Middle frontal gyrus (tissue), 1 donor: ENCODE results near the gene RBBP6.
"Not testable (repeated sequence)": the region's sequence is repeated elsewhere in the genome, so short reads cannot be mapped to it uniquely, and the experiment has no call there.

Experiments used
- DNase-seq: peaks from one replicate; pipeline ENCODE4 v3.0.0-alpha.2; 2015; ENCODE audit warnings: low spot score; ENCODE audit errors: extremely low spot score

The RBBP6 gene

GRCh38 chr16:24539295-24539849 is at the start of gene RBBP6:
Gene RBBP6 (plus strand): TSS chr16:24539566. CDS start chr16:24540627, 1,061 bp downstream.
- peak; percentile 97 for DNase-seq

GRCh38 chr16:24490866-24491265 is 48.5 kb upstream of the RBBP6 start:
- DNase-seq = no peak

DNA sequence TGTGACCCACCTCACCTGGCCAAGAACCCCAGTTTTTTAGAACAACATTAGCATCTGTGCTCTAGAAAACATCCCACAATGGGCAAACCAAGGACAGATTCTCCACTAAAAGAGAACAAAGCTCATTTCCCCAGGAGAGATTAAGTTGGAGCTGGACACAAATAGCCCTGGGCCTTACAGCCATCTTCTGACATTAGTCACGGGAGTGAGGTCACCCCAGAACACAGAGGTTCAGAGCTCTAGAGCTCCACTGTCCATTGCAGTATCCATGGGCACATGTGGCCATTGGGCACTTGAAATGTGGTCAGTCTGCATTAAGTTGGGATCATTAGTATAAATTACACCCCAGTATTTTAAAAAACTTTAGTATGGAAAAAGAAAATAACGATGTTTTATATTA is 47.6 kb upstream of the RBBP6 start:
- no peak for DNase-seq

- no peak for DNase-seq
Measured at GRCh38 chr16:24493821-24494220, 45.5 kb upstream of the RBBP6 start.

- DNase-seq = not testable (repeated sequence)
Measured at GRCh38 chr16:24495207-24495606, 44.2 kb upstream of the RBBP6 start.

- no peak for DNase-seq
Measured at GRCh38 chr16:24497440-24497839, 41.9 kb upstream of the RBBP6 start.

DNA sequence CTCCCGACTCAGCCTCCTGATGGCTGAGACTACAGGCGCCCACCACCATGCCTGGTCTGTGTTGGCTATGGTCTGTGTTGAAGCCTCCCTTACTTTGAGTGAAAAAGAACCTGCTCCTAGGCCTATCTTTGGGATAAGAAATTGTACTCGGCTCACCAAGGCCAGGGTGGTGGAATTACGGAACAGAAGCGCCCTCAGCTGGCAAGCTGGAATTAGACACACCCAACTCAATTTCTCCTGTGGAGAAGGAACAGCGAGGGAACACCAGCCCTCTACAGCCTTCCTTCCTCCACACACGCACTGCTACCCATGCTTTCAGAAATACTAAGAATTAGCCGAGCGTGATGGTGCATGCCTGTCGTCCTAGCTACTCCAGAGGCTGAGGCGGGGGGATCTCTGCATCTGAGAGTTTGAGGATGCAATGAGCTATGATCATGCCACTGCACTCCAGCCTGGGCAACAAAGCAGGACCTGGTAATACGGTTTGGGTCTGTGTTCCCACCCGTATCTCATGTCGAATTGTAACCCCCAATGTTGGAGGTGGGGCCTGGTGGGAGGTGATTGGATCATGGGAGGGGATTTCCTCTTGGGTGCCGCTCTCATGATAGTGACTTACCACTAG is 40.1 kb upstream of the RBBP6 start:
- DNase-seq = peak; percentile 56

- peak; percentile 69 for DNase-seq
Measured at GRCh38 chr16:24504472-24505345, 34.7 kb upstream of the RBBP6 start.

DNA sequence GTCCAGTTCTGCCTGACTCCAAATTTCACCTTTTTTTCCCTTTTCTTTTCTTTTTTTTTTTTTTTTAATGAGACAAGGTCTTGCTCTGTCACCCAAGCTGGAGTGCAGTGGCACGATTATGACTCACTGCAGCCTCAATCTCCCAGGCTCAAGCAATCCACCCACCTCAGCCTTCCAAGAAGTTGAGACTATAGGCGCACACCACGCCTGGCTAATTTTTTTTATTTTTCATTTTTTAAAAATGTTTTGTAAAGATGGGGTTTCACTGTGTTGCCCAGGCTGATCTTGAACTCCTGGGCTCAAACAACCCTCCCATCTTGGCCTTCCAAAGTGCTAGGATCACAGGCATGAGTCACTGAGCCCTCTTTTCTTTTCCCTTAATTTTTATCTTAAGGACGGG is 33.4 kb upstream of the RBBP6 start:
- no peak for DNase-seq

- no peak for DNase-seq
Measured at GRCh38 chr16:24507959-24508480, 31.3 kb upstream of the RBBP6 start.

- DNase-seq = no peak
Measured at GRCh38 chr16:24508614-24509013, 30.8 kb upstream of the RBBP6 start.

GRCh38 chr16:24509536-24509935 is 29.8 kb upstream of the RBBP6 start:
- no peak for DNase-seq

- no peak for DNase-seq
Measured at GRCh38 chr16:24511174-24511573, 28.2 kb upstream of the RBBP6 start.

DNA sequence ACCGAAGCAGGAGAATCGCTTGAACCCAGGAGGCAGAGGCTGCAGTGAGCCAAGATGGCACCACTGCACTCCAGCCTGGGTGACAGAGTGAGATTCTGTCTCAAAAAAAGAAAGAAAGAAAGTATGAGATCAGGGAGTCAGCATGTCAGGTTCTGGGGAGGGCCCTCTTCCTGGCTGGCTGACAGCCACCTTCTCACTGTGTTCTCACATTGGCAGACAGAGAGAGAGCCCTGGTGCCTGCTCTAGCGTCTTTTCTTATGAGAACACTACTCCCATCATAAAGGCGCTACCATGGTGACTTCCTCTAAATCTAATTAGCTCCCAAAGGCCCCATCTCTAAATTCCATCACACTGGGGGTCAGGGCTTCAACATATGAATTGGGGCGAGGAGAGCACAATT is 27.6 kb upstream of the RBBP6 start:
- DNase-seq = no peak

DNA sequence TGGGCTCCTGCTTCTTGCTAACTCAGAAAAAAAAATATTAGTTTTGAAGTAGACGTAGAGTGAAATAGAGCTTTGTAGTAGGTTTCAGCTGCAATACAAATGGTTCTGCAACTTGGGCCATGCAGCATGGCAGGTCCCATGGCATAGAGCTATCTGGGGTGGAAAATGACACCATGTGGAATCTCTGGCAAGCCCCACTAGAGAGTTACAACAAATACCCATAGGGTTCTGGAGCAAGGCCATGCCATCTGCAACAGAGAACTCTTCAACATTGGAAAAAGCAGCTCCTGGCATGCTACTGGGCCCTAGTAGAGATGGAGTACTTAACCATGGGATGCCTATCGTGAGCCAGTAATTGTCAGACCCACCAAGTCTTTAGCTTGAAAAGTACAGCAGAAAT is 25.3 kb upstream of the RBBP6 start:
- DNase-seq = no peak

DNA sequence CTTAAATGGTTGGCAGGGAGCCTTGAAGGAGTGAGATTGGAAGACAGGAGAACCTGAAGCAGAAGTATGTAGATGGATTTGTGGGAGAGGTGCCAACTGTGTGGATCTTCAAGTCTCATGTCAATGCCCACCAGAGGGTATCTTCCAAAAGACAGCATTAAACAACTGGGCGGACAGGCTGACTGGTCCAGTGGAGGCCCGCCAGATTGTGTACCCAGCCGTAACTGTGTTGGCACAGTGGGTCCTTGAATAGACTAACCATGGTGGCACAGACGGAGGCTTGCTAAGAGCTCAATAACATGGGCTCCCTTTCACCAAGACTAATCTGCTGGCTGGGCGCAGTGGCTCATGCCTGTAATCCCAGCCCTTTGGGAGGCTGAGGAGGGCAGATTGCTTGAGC is 24.2 kb upstream of the RBBP6 start:
- DNase-seq = no peak

GRCh38 chr16:24516900-24517669 is 22.3 kb upstream of the RBBP6 start:
- peak; percentile 56 for DNase-seq

GRCh38 chr16:24518498-24518897 is 20.9 kb upstream of the RBBP6 start:
- no peak for DNase-seq

GRCh38 chr16:24520983-24521382 is 18.4 kb upstream of the RBBP6 start:
- no peak for DNase-seq

GRCh38 chr16:24522751-24523150 is 16.6 kb upstream of the RBBP6 start:
- no peak for DNase-seq

- DNase-seq = no peak
Measured at GRCh38 chr16:24523569-24523968, 15.8 kb upstream of the RBBP6 start.
